Suppressor macrophage treated with lipopolysaccharide for 4 hours (primary cell): ENCODE measurements around the gene FOXN3.

Experiments used
- DNase-seq: peaks from one replicate; pipeline ENCODE4 v3.0.0-alpha.2; 2020

Gene FOXN3

DNA sequence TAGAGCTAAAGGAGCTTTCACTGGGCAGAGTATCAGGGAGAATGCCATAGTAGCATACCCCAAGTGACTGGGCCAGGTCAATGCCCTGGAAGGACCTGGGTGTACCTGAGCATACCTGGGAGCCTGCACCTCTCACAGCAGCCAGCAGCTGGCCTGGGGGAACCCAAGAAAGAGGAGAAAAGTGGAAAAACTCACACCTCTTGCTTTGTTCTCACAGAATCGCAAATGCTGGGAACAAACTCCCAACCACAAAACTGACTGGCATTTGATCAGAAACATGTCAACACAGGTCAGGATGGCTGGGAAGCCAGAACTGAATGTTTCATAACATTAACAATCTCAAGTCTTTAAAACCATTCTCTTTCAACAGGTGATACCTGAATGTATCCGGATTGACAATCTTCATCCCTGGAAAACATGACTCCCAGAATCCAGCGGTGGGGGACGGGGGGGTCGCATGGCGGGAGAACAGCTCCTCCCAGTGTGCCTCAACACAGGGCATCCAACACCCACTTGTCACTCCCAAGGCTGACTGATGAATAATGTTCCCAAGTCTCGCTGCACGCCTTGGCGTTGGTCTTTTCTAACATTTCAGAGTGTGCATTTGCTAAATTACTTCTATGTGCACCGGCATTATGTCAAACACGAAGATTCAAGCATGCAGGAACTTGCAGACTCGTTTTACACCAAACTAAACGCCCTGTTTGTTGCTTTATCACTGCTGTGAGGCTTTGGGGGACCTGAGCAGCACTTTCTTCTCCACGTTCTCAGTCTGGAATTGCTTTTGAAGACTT, 7.9 kb downstream of the FOXN3 start:
- no peak for DNase-seq

GRCh38 chr14:89407856-89408255, 9.2 kb downstream of the FOXN3 start:
- DNase-seq = no peak

DNA sequence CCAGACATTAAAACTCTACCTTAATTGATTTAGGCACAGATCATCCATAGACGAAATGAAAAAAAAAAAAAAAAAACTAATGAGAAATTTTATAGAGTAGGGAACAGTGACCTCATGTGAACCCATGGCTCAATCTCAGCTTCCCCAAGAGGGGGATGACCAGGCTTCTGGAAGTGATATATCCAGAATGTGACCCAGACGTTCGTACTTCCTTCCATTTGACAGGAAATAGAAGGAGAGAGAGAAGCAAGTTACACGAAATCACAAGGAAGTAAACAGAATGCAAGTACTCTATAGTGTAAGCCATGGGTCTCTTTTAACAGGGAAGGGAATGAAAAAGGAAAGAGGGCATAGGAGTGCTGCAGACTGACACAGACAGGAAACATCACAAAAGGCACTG, 10.1 kb downstream of the FOXN3 start:
- DNase-seq = peak; percentile 70

- no peak for DNase-seq
Observed at GRCh38 chr14:89406361-89406760, 10.7 kb downstream of the FOXN3 start.

GRCh38 chr14:89405712-89406111, 11.3 kb downstream of the FOXN3 start:
- DNase-seq = no peak

- no peak for DNase-seq
Observed at GRCh38 chr14:89402363-89402762, 14.7 kb downstream of the FOXN3 start.

GRCh38 chr14:89401761-89402160, 15.3 kb downstream of the FOXN3 start:
- no peak for DNase-seq

GRCh38 chr14:89401241-89401640, 15.8 kb downstream of the FOXN3 start:
- DNase-seq = no peak

DNA sequence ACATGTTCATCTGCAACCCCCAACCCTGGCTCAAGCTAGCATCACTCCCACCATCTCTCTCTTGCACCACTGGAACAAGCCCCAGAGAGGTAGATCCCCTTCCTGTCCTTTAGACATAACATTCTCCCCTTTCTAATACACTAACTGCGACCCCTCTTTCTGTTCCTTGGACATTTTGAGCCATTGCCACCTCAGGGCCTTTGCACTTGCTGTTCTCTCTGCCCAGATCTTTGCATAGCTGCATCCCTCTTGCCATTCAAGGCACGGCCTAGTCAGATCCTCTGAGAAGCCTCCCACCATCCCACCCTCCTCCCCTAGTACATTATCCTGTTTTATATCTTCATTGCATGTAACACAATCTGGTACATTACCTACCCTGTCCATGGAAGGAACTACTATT, 16.5 kb downstream of the FOXN3 start:
- DNase-seq = no peak

DNA sequence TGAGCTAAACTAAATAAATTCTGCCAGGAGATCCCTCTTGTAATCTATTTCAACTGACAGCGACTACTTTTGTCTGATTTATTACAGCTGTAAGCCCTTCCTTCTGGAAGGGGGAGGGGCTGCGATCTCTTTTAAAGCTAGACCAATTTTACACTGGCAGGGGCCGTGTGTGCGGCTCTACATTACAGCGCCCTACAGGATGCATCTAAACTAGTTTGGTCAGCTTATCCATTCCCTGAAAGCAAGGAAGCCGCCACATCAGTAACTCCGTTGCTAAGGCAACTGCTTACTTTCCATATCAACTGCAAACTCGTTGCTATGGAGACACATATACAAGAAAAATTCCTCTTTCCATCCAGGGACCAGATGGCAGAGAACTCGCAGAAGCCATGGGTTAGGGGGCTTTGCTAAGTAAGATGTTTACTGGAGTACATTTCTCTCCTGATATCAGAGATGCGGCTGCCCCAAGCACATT, 17.4 kb downstream of the FOXN3 start:
- DNase-seq = no peak

- no peak for DNase-seq
Observed at GRCh38 chr14:89399157-89399556, 17.9 kb downstream of the FOXN3 start.

DNA sequence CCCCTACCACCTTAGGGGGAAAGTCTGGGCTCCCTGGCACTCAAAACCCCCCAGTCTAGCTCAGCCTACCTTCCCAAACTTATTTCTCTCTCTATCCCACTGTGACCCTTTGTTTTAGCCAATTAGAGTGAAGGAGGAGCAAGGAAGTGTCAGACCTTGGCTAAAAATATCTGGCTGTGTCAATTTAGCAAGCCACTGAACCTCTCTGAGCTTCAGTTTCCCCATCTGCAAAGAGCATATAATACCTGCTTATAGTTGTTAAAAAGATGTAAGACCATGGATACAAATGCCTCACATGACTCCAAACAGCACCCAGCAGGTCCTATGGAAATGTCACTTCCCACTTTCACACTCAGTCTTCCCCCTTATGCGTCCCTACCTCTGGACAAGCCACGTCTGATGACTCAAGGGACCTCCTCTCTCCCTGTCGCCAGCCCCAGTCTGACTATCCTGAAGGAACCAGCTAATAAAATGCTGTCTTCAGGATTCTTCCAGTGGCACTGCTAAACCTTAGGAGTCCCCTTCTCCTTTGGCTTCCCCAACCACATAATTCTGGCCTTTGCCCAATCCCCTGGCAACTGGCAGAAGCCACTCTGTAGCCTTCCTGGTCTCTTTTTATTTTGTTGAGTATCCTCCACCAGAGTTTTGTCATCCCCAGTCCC, 19.3 kb downstream of the FOXN3 start:
- peak; percentile 48 for DNase-seq

- peak; percentile 62 for DNase-seq
Observed at GRCh38 chr14:89394972-89395371, 22.1 kb downstream of the FOXN3 start.

DNA sequence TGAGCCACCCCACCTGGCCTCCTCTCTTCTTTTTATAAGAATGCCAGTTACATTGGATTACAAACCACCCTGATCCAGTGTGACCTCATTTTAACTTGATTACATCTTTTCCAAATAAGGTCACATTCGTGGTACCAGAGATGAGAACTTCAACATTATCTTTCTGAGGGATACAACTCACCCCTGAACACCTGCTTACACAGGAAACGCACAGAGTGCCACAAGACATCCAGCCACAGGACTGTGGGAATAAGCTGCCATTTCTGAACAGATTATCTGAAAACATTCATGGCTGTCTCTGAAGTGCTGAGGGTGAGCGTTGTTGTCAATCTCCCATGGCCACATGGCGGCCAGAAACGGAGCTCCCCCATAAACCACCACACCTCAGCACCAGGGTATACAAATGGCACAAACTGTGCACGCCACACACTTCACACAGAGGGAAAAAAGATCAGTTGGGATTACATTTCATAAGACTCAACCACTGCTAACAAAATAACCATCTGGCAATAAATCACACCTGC, 23.7 kb downstream of the FOXN3 start:
- no peak for DNase-seq

DNA sequence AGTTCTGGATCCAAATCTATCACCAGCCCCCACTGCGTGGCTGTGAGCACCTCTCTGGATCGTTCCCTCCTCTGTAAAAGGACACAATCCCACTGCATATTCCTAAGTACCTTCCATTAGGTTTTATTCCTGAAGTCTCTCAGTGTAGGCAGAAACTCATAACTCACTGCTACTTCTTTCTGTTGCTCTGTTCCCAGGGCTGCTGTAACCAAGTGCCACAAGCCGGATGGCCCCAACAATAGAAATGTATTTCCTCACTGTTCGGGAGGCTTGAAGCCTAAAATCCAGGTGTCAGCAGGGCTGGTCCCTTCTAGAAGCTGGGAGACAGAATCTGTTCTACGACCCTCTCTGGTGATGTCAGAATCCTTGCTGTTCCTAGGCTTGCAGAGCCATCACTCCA, 24.9 kb downstream of the FOXN3 start:
- DNase-seq = no peak

- no peak for DNase-seq
Observed at GRCh38 chr14:89391556-89391955, 25.5 kb downstream of the FOXN3 start.

GRCh38 chr14:89391123-89391522, 25.9 kb downstream of the FOXN3 start:
- no peak for DNase-seq

DNA sequence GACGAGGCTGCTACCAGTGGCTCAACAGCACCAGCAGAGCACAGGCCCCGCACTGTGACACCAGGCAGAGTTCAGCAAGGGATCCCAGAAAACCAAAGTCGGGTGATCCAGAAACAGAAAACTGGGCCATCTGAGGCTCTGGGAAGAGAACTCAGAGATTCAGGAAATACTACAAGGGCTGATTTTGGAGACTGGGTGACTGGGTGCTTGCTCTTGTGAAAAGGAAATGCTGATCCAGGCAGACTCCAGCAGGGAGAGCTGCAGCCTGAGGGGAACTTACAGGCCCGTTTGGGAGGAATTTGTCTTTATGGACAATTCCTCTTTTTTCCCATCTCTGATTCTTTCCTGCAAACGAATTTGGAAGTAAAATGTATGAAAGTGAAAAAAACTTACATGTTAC, 28.2 kb downstream of the FOXN3 start:
- DNase-seq = peak; percentile 48

- DNase-seq = no peak
Observed at GRCh38 chr14:89387922-89388685, 28.9 kb downstream of the FOXN3 start.

DNA sequence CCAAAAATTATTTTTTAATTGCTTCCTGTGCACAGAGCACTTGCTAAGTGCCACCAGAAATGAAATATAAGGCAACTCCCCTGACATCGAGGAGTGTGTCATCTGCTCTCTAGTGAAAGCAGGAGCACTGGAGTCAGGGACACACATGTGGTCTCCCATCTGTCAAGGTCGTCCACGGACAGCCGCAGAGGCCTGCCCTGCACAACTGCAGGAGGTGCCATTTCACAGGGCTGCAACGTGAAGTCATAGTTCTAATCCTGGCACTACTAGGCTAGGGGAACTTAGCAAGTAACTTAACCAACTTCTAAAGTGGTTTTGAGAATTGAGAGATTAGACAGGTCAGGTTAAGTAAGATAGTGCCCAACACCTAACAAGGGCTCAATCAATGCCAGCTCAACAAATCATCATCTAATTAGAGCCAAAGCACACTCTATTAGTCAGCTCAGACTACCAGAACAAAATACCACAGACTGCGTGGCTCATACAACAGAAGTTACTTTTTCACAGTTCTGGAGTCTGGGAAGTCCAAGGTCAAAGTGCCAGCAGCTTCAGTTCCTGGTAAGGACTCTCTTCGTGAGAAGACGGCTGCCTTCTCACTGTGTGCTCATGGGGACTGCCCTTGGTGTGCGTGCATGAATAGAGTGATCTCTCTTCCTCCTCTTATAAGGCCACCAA, 30.7 kb downstream of the FOXN3 start:
- no peak for DNase-seq

GRCh38 chr14:89384636-89385035, 32.4 kb downstream of the FOXN3 start:
- DNase-seq = no peak

DNA sequence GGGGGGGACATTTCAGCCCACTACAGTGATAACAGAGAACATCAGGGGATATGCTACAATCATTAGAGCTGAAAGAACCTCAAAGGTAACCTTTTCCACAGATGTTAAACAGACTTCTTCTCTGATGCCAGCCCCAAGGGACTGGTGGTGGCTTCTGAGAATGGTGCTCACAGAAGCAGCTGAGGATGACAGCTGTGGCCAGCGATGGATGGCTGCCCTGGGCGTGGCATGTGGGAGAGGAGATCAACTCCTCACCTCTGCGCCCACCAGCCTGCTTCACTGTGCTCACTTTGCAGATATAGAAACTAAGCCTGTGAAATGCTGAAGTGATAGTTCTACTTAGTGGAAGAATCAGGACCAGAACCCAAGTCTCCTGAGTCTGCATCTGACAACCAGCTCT, 33.0 kb downstream of the FOXN3 start:
- DNase-seq = no peak
